Hindlimb muscle (tissue), 1 donor: ENCODE data around the gene OR4B1. TPM values are rescaled to one million over a fixed set of nuclear protein-coding genes. Genes with fewer than 3 reads are reported as not detected.
"Not testable (repeated sequence)": the region's sequence is repeated elsewhere in the genome, so short reads cannot be mapped to it uniquely, and the experiment has no call there.

ENCODE experiments used
- DNase-seq: peaks from one replicate; pipeline ENCODE4 v3.0.0-alpha.2; 2013
- polyA plus RNA-seq: library from polyadenylated mRNA; unstranded; fragments of 120-200 nt; gene quantifications from one replicate; pipeline ENCODE4 v1.2.1, GENCODE V29; 2013; ENCODE audit not compliant: insufficient read length

Gene OR4B1
- polyA plus RNA-seq: not detected

DNA sequence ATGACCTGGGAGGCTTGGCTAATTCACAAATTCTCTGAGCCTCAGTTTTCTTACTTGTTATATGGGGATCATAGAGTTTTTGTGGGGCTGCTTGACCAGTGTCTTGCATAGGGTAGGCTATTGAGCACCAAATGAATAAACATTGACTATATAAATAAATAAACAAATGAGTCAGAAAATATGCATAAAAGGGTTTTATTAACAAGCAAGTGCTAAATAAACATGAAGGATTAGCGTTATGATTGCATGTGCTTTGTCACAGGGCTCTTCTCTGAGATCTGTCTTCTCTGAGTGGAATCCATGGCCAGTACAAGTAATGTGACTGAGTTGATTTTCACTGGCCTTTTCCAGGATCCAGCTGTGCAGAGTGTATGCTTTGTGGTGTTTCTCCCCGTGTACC is at the start of gene OR4B1:
Gene OR4B1 (plus strand): TSS at position 301 of the 400 bp plus-strand sequence. CDS start 0 bp downstream, at position 301.
- no peak for DNase-seq

- DNase-seq: no peak
These were observed 49.2 kb upstream of the OR4B1 start for GRCh38 chr11:48167380-48167779.

- no peak for DNase-seq
These were observed 47.8 kb upstream of the OR4B1 start for GRCh38 chr11:48168815-48169214.

- no peak for DNase-seq
These were observed 47.4 kb upstream of the OR4B1 start for GRCh38 chr11:48169259-48169658.

DNA sequence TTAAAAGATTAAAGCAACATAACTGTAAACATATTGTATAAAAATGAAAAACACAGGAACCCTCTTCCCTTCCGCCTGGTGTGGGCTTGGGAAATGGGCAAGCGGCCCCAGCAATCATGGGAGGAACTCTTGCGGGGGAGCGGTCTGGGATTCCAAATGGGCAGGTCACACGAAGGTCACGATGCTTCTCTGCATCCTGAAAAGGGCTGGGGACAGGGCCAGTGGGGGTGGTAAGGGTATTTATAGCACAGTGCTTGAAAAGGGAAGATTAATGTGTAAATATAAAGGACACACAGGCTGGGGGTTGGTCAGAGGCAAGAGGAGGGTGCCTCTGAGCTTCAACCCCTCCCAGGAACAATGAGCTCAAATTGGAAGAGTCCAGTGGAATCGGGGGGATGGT is 46.9 kb upstream of the OR4B1 start:
- DNase-seq: no peak

GRCh38 chr11:48170241-48171233 is 46.1 kb upstream of the OR4B1 start:
- no peak for DNase-seq

- no peak for DNase-seq
These were observed 43.6 kb upstream of the OR4B1 start for GRCh38 chr11:48172818-48173609.

DNA sequence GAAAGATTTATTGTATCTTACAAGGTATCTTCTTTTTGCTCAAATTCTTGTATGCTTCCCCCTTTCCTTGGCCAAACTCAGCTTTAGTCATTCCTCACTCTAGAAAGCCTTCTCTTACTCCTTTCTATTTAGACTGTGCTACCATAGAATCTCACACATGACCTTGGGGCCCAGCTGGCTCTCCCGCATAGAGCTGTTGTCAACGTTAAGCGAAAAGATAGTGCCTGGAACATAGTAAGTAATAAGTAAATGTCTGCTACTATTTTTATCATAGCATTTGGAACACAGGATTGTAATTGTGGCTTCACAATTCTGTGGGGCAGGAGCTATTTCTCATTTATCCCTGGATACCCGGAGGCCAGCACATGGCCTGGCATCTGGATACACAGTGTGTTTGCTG is 38.9 kb upstream of the OR4B1 start:
- no peak for DNase-seq

GRCh38 chr11:48180627-48181026 is 36.0 kb upstream of the OR4B1 start:
- no peak for DNase-seq

GRCh38 chr11:48182860-48183526 is 33.6 kb upstream of the OR4B1 start:
- no peak for DNase-seq

GRCh38 chr11:48184452-48184851 is 32.2 kb upstream of the OR4B1 start:
- DNase-seq: no peak

DNA sequence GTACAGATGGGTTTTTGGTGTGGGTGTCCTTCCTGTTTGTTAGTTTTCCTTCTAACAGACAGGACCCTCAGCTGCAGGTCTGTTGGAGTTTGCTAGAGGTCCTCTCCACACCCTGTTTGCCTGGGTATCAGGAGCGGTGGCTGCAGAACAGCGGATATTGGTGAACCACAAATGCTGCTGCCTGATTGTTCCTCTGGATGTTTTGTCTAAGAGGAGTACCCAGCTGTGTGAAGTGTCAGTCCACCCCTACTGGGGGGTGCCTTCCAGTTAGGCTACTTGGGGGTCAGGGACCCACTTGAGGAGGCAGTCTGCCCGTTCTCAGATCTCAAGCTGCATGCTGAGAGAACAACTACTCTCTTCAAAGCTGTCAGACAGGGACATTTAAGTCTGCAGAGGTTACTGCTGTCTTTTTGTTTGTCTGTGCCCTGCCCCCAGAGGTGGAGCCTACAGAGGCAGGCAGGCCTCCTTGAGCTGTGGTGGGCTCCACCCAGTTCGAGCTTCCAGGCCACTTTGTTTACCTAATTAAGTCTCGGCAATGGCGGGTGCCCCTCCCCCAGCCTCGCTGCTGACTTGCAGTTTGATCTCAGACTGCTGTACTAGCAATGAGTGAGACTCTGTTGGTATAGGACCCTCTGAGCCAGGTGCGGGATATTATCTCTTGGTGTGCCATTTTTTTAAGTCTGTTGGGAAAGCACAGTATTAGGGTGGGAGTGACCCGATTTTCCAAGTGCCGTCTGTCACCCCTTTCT is 25.5 kb upstream of the OR4B1 start:
- DNase-seq: not testable (repeated sequence)

- DNase-seq: no peak
These were observed 22.7 kb upstream of the OR4B1 start for GRCh38 chr11:48193876-48194275.

DNA sequence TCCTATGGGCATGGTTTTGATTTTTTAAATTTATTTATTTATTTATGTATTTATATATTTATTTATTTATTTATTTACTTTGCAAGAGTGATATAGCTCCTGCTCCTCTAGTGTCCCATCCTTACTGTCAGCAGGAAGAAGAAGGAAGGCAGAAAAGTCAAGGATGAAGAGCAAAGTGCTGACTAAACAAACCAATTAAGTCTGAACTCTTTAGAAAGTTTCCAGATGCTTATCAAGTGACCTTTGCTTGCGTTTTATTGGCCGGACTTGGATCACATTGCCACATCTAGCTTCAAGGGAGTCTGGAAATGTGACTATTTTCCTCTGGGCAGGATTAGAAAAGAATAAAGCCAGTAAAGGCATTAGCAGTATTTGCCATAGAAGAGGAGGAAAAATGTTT is 8.7 kb upstream of the OR4B1 start:
- no peak for DNase-seq

DNA sequence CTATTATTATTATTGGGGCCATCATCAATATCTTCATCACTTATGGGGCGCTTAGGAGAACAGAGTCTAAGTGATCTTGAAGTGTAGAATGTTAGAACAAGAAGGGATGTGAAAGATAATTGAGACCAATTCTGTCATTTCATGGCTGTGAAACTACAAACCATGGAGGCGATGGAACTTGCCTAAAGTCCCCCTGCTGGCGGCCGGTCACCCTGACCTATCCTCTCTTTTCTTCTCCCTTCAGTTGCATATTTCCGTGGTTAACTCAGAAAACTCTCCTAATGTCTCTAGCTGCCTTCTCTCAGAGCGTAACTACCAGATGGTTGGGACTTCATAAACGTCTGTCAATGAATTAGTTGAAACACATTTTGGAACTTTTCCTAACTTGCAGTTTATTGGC is 6.6 kb upstream of the OR4B1 start:
- no peak for DNase-seq

DNA sequence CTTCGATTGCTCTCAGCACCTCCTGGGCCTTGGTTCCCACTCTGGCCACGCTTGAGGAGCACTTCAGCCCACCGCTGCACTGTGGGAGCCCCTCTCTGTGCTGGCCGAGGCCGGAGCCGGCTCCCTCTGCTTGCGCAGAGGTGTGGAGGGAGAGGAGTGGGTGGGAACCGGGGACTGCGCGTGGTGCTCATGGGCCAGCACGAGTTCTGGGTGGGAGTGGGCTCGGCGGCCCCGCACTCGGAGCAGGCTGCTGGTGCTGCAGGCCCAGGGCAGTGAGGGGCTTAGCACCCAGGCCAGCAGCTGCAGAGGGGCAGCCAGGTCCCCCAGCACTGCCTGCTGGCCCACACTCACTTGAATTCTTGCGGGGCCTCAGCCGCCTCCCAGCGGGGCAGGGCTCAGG is 12.2 kb downstream of the OR4B1 start:
- DNase-seq: no peak

GRCh38 chr11:48230057-48230456 is 13.4 kb downstream of the OR4B1 start:
- not testable (repeated sequence) for DNase-seq

DNA sequence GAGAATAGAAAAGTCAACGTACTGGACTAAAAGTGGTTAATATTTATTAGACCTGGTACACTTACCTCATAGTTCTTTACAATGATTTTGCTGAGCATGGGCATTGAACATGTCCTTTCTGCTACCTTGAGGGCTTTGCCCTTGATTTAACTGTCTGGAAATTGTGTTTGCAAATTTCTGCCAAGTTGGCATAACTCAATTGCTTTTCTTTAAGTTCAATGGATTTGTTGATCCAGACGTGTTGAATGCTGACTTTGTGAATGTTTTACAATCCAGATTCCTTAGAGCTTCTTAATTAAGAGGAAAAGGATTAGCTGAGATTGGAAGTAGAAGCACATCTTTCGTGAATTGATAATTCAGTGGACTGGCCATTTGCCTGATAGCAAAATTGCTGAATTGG is 21.1 kb downstream of the OR4B1 start:
- no peak for DNase-seq

DNA sequence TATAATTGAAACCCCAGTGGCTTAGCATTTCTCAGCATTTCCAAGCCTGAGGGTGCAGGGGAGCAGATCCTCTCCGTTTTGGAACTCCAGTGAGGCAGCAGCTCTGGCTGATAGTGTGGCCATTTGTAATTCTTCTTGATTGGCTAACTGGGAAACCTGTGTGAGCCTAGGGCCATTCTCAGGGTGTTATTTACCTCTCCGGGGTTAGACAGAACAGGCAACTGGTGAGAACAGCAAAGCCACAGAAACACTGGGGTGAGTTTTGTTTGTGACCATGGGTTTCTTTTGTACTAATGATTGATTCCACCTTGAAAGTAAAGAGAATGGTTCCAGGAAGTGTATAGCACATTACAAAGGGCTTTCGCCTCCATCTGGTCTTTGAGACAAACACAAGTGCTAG is 25.9 kb downstream of the OR4B1 start:
- no peak for DNase-seq

GRCh38 chr11:48244804-48245203 is 28.2 kb downstream of the OR4B1 start, which contains the start of gene OR4X2:
Gene OR4X2 (plus strand): TSS chr11:48245104. CDS start chr11:48245104, 0 bp downstream.
- DNase-seq: no peak

- no peak for DNase-seq
These were observed 32.3 kb downstream of the OR4B1 start for GRCh38 chr11:48248902-48249301.

- DNase-seq: no peak
These were observed 45.0 kb downstream of the OR4B1 start for GRCh38 chr11:48261600-48261999.
